ENCODE data around the gene PCDHA4. TPM values are rescaled to one million over a fixed set of nuclear protein-coding genes. Genes with fewer than 3 reads are reported as not detected.

Gene PCDHA4
- polyA plus RNA-seq, 1 of the 3 experiments (the other 2 are of a cell fraction), result 1.2 TPM

GRCh38 chr5:140791089-140791488 lies 15.8 kb upstream of the PCDHA4 start:
- Histone ChIP-seq H4K20me1 (ENCODE audit: insufficient read depth) (no peaks in the 10 kb centered on the region), H3K36me3 (replicated peaks in 1 of 2; ENCODE audit: control insufficient read depth in 1 of 2, insufficient read depth in 2 of 2, low read length in 1 of 2) (no peaks in the 10 kb centered on the region), H3K4me3 (ENCODE audit: low read depth in 2 of 2, low read length in 1 of 2) (no peak overlapping the region), H2AFZ (ENCODE audit: low read depth) (no peak overlapping the region), H3K27me3 (ENCODE audit: insufficient read depth) (no peaks in the 10 kb centered on the region), H3K4me2 (no peak overlapping the region), H3F3A (replicated peaks; ENCODE audit: insufficient read depth) (no peaks in the 10 kb centered on the region), H3K27ac (ENCODE audit: low read depth in 2 of 2, low read length in 1 of 2) (no peak overlapping the region), H3K4me1 (ENCODE audit: control insufficient read depth in 1 of 2, insufficient read depth in 2 of 2, low read depth in 1 of 2, low read length in 1 of 2) (no peaks in the 10 kb centered on the region), H3K9me3 (no peaks in the 10 kb centered on the region), H3K9ac (no peak overlapping the region), H3K9me2 (no peaks in the 10 kb centered on the region), H3K79me2 (ENCODE audit: insufficient read depth) (no peaks in the 10 kb centered on the region)
- TF ChIP-seq TCF12 (IDR thresholded peaks at IDR 0.05), result no peak
- TF ChIP-seq, protein P1, sequence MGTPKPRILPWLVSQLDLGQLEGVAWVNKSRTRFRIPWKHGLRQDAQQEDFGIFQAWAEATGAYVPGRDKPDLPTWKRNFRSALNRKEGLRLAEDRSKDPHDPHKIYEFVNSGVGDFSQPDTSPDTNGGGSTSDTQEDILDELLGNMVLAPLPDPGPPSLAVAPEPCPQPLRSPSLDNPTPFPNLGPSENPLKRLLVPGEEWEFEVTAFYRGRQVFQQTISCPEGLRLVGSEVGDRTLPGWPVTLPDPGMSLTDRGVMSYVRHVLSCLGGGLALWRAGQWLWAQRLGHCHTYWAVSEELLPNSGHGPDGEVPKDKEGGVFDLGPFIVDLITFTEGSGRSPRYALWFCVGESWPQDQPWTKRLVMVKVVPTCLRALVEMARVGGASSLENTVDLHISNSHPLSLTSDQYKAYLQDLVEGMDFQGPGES (IDR thresholded peaks at IDR 0.05; ENCODE audit: low read depth, low read length), result no peak
- TF ChIP-seq YY1 (IDR thresholded peaks at IDR 0.05; ENCODE audit: low read depth), result no peak
- no peak for TF ChIP-seq PBX3 (IDR thresholded peaks at IDR 0.05)
- TF ChIP-seq USF1 (IDR thresholded peaks at IDR 0.05; ENCODE audit: borderline replicate concordance, low read depth), result no peak
- TF ChIP-seq MXI1 (IDR thresholded peaks at IDR 0.05; ENCODE audit: low read depth, low read length), result no peak
- no peak for TF ChIP-seq EP300 (IDR thresholded peaks at IDR 0.05; ENCODE audit: borderline replicate concordance in 1 of 2, low read depth in 1 of 2, low read length in 1 of 2)
- TF ChIP-seq GABPA (IDR thresholded peaks at IDR 0.05; ENCODE audit: low read depth), result no peak
- TF ChIP-seq MEF2A (IDR thresholded peaks at IDR 0.05; ENCODE audit: borderline replicate concordance, low read depth), result no peak
- no peak for TF ChIP-seq FOXM1 (IDR thresholded peaks at IDR 0.05; ENCODE audit: low read depth)
- no peak for TF ChIP-seq ELF1 (IDR thresholded peaks at IDR 0.05)
- TF ChIP-seq CTCF (IDR thresholded peaks at IDR 0.05), result no peak
- TF ChIP-seq TAF1 (IDR thresholded peaks at IDR 0.05; ENCODE audit: borderline replicate concordance, low read depth, low read length), result no peak
- TF ChIP-seq FOSL2 (IDR thresholded peaks at IDR 0.05; ENCODE audit: borderline replicate concordance, low read depth), result no peak
- TF ChIP-seq RXRA (IDR thresholded peaks at IDR 0.05; ENCODE audit: borderline replicate concordance, low read depth), result no peak
- no peak for TF ChIP-seq GATA2 (CRISPR knock-in tag; IDR thresholded peaks at IDR 0.05)
- no peak for TF ChIP-seq RCOR1 (IDR thresholded peaks at IDR 0.05; ENCODE audit: low read length)
- ChIA-PET CTCF (no interaction called here), POLR2A (no interaction called here)
- no peak for DNase-seq
- 9% methylated on average over 2 of the region's 2 CpGs for WGBS (ENCODE audit: low lambda C conversion rate)

Data from SK-N-SH (cell line).